AG08395 (cell line): Measurements from ENCODE around the gene SMCHD1.
A peak's percentile ranks its signal among the peaks of the same experiment; 100 is the strongest.
"Not testable (repeated sequence)": the region's sequence is repeated elsewhere in the genome, so short reads cannot be mapped to it uniquely, and the experiment has no call there.

ENCODE experiments used
- DNase-seq: peaks from one replicate; pipeline ENCODE4 v3.0.0; 2012; ENCODE audit warnings: mixed read lengths, low spot score

SMCHD1 gene

GRCh38 chr18:2818281-2818680, 162.8 kb downstream of the SMCHD1 start:
- no peak for DNase-seq

- no peak for DNase-seq
These were observed 166.2 kb downstream of the SMCHD1 start for GRCh38 chr18:2821695-2822094.

- no peak for DNase-seq
These were observed 166.8 kb downstream of the SMCHD1 start for GRCh38 chr18:2822213-2822921.

GRCh38 chr18:2823202-2823601, 167.7 kb downstream of the SMCHD1 start:
- no peak for DNase-seq

GRCh38 chr18:2823966-2824365, 168.4 kb downstream of the SMCHD1 start:
- DNase-seq: no peak

GRCh38 chr18:2824865-2825264, 169.3 kb downstream of the SMCHD1 start:
- no peak for DNase-seq

GRCh38 chr18:2825613-2826175, 170.2 kb downstream of the SMCHD1 start:
- DNase-seq: no peak

- no peak for DNase-seq
These were observed 171.1 kb downstream of the SMCHD1 start for GRCh38 chr18:2826581-2826980.

- no peak for DNase-seq
These were observed 171.5 kb downstream of the SMCHD1 start for GRCh38 chr18:2827061-2827460.

GRCh38 chr18:2836118-2836517, 180.6 kb downstream of the SMCHD1 start:
- DNase-seq: not testable (repeated sequence)

GRCh38 chr18:2837290-2837689, 181.8 kb downstream of the SMCHD1 start:
- not testable (repeated sequence) for DNase-seq

GRCh38 chr18:2839202-2839601, 183.7 kb downstream of the SMCHD1 start:
- DNase-seq: no peak

GRCh38 chr18:2840521-2840920, 185.0 kb downstream of the SMCHD1 start:
- no peak for DNase-seq

GRCh38 chr18:2843146-2843545, 187.6 kb downstream of the SMCHD1 start:
- DNase-seq: no peak

- DNase-seq: no peak
These were observed 189.6 kb downstream of the SMCHD1 start for GRCh38 chr18:2845172-2845571.

GRCh38 chr18:2846636-2847316, 191.2 kb downstream of the SMCHD1 start, which contains the start of gene EMILIN2:
Gene EMILIN2, plus strand, starts transcription at chr18:2847006. Its CDS starts 183 bp downstream, at chr18:2847189.
- peak; percentile 47 for DNase-seq

- DNase-seq: peak; percentile 63
These were observed 192.1 kb downstream of the SMCHD1 start for GRCh38 chr18:2847317-2848246.

GRCh38 chr18:2848247-2849246, 193.0 kb downstream of the SMCHD1 start:
- no peak for DNase-seq

GRCh38 chr18:2850816-2851215, 195.3 kb downstream of the SMCHD1 start:
- peak; percentile 21 for DNase-seq

- no peak for DNase-seq
These were observed 196.2 kb downstream of the SMCHD1 start for GRCh38 chr18:2851771-2852170.

- DNase-seq: not testable (repeated sequence)
These were observed 196.9 kb downstream of the SMCHD1 start for GRCh38 chr18:2852460-2852859.
